Left ventricle myocardium inferior (tissue), 1 donor: Measurements from ENCODE around the gene DNALI1. TPM values are rescaled to one million over a fixed set of nuclear protein-coding genes. Genes with fewer than 3 reads are reported as not detected.

Source experiments
- DNase-seq: peaks from one replicate; pipeline ENCODE4 v3.0.0-alpha.2; 2020
- H3K27ac ChIP-seq: fragments of 200-600 bp; replicated peaks from 2 replicates; pipeline ENCODE4 v1.8.0; 2021
- H3K27me3 ChIP-seq: fragments of 200-600 bp; 2 replicates; pipeline ENCODE4 v1.8.0; 2021; ENCODE audit warnings: low read depth
- H3K36me3 ChIP-seq: fragments of 200-600 bp; 2 replicates; pipeline ENCODE4 v1.8.0; 2021
- H3K4me1 ChIP-seq: fragments of 200-600 bp; 2 replicates; pipeline ENCODE4 v1.8.0; 2021
- H3K4me3 ChIP-seq: fragments of 200-600 bp; 2 replicates; pipeline ENCODE4 v1.8.0; 2021; ENCODE audit warnings: mild to moderate bottlenecking, moderate library complexity
- H3K9me3 ChIP-seq: fragments of 200-600 bp; replicated peaks from 2 replicates; pipeline ENCODE4 v1.8.0; 2021
- CTCF ChIP-seq: fragments of 200-600 bp; IDR thresholded peaks from 2 replicates; pipeline ENCODE4 v1.8.0; 2021; ENCODE audit warnings: antibody characterized with exemption, mild to moderate bottlenecking, borderline replicate concordance
- intact Hi-C: fragments of 100-400 bp; cut with micrococcal nuclease; formaldehyde crosslinking; loops from one replicate; pipeline ENCODE4 v1.11.0; 2022
- long read RNA-seq: library from polyadenylated mRNA; unstranded; transcript quantifications from one replicate; pipeline ENCODE4 v2.0.0, GENCODE V29; 2021
- total RNA-seq: library from RNA; stranded (reverse); fragmentation: NEBNext Ultra II Directional; extraction: Animal tissue kit (Norgen Biotek cat#: 25700); gene quantifications from one replicate; pipeline ENCODE4 v1.2.1, GENCODE V29; 2021
- donor health status: DM: no; HTN: yes; CAD: no; lungs with severe emphysema.

DNALI1 gene
- 6.9 TPM for total RNA-seq
- long read RNA-seq, partial matches to known transcripts: 0 of 8 reads
- long read RNA-seq, other reads (novel, unspliced or antisense): 1 of 8 reads

- Histone ChIP-seq H3K4me3 (peak within 1 kb of the TSS; percentile 59), H3K27me3 (no peaks in the 10 kb centered on the region), H3K36me3 (peaks cover under 1% of the 10 kb centered on the region), H3K9me3 (no peaks in the 10 kb centered on the region), H3K27ac (peak within 1 kb of the TSS; percentile 49), H3K4me1 (peaks cover 43% of the 10 kb centered on the region)
- no peak for TF ChIP-seq CTCF
- intact Hi-C loops: no loop called here
- DNase-seq: peak; percentile 82
These were observed at the start of gene DNALI1 for GRCh38 chr1:37556712-37557196. TSS of gene DNALI1 (plus strand) at chr1:37556940. CDS start at chr1:37556995, 55 bp downstream.

- TF ChIP-seq CTCF: no peak
- H3K27ac ChIP-seq: no peak overlapping the region
- peaks cover 21% of the 10 kb centered on the region for H3K4me1 ChIP-seq
- H3K27me3 ChIP-seq: no peaks in the 10 kb centered on the region
- no peaks in the 10 kb centered on the region for H3K9me3 ChIP-seq
- H3K36me3 ChIP-seq: peaks cover 80% of the 10 kb centered on the region
- intact Hi-C loops: no loop called here
- no peak for DNase-seq
- no peak overlapping the region for H3K4me3 ChIP-seq
These were observed 47.6 kb upstream of the DNALI1 start for GRCh38 chr1:37509181-37509580.

- Histone ChIP-seq H3K27me3 (no peaks in the 10 kb centered on the region), H3K36me3 (peaks cover 36% of the 10 kb centered on the region), H3K9me3 (no peaks in the 10 kb centered on the region), H3K4me3 (peak overlapping the region; percentile 92), H3K27ac (peak overlapping the region; percentile 91), H3K4me1 (peaks cover 32% of the 10 kb centered on the region)
- no peak for DNase-seq
- intact Hi-C loops: no loop called here
- TF ChIP-seq CTCF: no peak
These were observed 42.9 kb upstream of the DNALI1 start for GRCh38 chr1:37513795-37514349.

GRCh38 chr1:37514350-37515184, 42.2 kb upstream of the DNALI1 start, which contains the start of gene MEAF6:
TSS of gene MEAF6 (minus strand) at chr1:37514766. CDS start at chr1:37514746, 20 bp downstream.
- Histone ChIP-seq H3K9me3 (no peaks in the 10 kb centered on the region), H3K36me3 (peaks cover 29% of the 10 kb centered on the region), H3K27me3 (no peaks in the 10 kb centered on the region), H3K4me1 (peaks cover 32% of the 10 kb centered on the region), H3K4me3 (peak within 1 kb of the TSS; percentile 92), H3K27ac (peak within 1 kb of the TSS; percentile 91)
- intact Hi-C loops: no loop called here
- peak; percentile 77 for TF ChIP-seq CTCF
- peak; percentile 84 for DNase-seq

- TF ChIP-seq CTCF: no peak
- H3K4me1 ChIP-seq: peaks cover 32% of the 10 kb centered on the region
- H3K27me3 ChIP-seq: no peaks in the 10 kb centered on the region
- peak overlapping the region; percentile 91 for H3K27ac ChIP-seq
- no peaks in the 10 kb centered on the region for H3K9me3 ChIP-seq
- H3K4me3 ChIP-seq: peak overlapping the region; percentile 92
- intact Hi-C loops: no loop called here
- peaks cover 27% of the 10 kb centered on the region for H3K36me3 ChIP-seq
- DNase-seq: no peak
These were observed 41.3 kb upstream of the DNALI1 start for GRCh38 chr1:37515185-37516034.
